ENCODE data around the gene BFAR.

- no peak for TF ChIP-seq EZH2 (IDR thresholded peaks at IDR 0.05; ENCODE audit: borderline replicate concordance, low read length)
- TF ChIP-seq CTCF (IDR thresholded peaks at IDR 0.05; ENCODE audit: low read length) = no peak
Measured at GRCh38 chr16:14640538-14640937, 7.8 kb downstream of the BFAR start.
